ENCODE measurements around the gene TRIM59.

Gene TRIM59

GRCh38 chr3:160402221-160403027 is 47.2 kb downstream of the TRIM59 start:
- in situ Hi-C loops (cut with HindIII; ENCODE audit: low sequenced_read_pairs), result no loop called here

GRCh38 chr3:160401291-160402095 is 48.1 kb downstream of the TRIM59 start:
- in situ Hi-C loops (cut with HindIII; ENCODE audit: low sequenced_read_pairs), result no loop called here
- TF ChIP-seq CTCF (IDR thresholded peaks at IDR 0.05; ENCODE audit: low read depth, low read length, missing control alignments), result no peak
- no peak for DNase-seq (ENCODE audit: low read depth)
- peak overlapping the region; percentile 58 for H3K4me3 ChIP-seq (ENCODE audit: low read depth, low read length)

More at GRCh38 chr3:160402221-160403027, 47.2 kb downstream of the TRIM59 start:
- no peak for DNase-seq (ENCODE audit: low read depth)
- no peak for TF ChIP-seq CTCF (IDR thresholded peaks at IDR 0.05; ENCODE audit: low read depth, low read length, missing control alignments)
- H3K4me3 ChIP-seq (ENCODE audit: low read depth, low read length), result peak overlapping the region; percentile 58

- no peak for DNase-seq (ENCODE audit: low read depth)
- in situ Hi-C loops (cut with HindIII; ENCODE audit: low sequenced_read_pairs), result no loop called here
- H3K4me3 ChIP-seq (ENCODE audit: low read depth, low read length), result peak overlapping the region; percentile 58
- TF ChIP-seq CTCF (IDR thresholded peaks at IDR 0.05; ENCODE audit: low read depth, low read length, missing control alignments), result no peak
Observed at GRCh38 chr3:160400702-160401150, 48.9 kb downstream of the TRIM59 start.

GRCh38 chr3:160400030-160400701 is 49.4 kb downstream of the TRIM59 start:
- in situ Hi-C loops (cut with HindIII; ENCODE audit: low sequenced_read_pairs), result no loop called here
- no peak for TF ChIP-seq CTCF (IDR thresholded peaks at IDR 0.05; ENCODE audit: low read depth, low read length, missing control alignments)
- no peak for DNase-seq (ENCODE audit: low read depth)
- peak overlapping the region; percentile 58 for H3K4me3 ChIP-seq (ENCODE audit: low read depth, low read length)

GRCh38 chr3:160399125-160400029 is 50.2 kb downstream of the TRIM59 start, which contains the start of the genes IFT80 and SMC4:
Gene IFT80, minus strand, starts transcription at chr3:160399225. Its CDS starts 14,625 bp downstream, at chr3:160384600.
Gene SMC4, plus strand, starts transcription at chr3:160399650. Its CDS starts 1,177 bp downstream, at chr3:160400827.
- in situ Hi-C loops (cut with HindIII; ENCODE audit: low sequenced_read_pairs), result no loop called here
- H3K4me3 ChIP-seq (ENCODE audit: low read depth, low read length), result peak within 1 kb of the TSS; percentile 58
- TF ChIP-seq CTCF (IDR thresholded peaks at IDR 0.05; ENCODE audit: low read depth, low read length, missing control alignments), result peak; percentile 0
- DNase-seq (ENCODE audit: low read depth), result peak; percentile 94

Measured in astrocyte of the cerebellum (primary cell).